ENCODE measurements around the gene PREB.
A peak's percentile ranks its signal among the peaks of the same experiment; 100 is the strongest.

Gene PREB

GRCh38 chr2:27137322-27137935 is 3.0 kb upstream of the PREB start:
- Histone ChIP-seq H3K27ac (ENCODE audit: low read depth, low read length) (no peak overlapping the region), H3K79me2 (ENCODE audit: control insufficient read depth, low read length) (peaks cover 20% of the 10 kb centered on the region), H3K4me3 (ENCODE audit: low read length) (no peak overlapping the region), H3K4me2 (ENCODE audit: low read length) (no peak overlapping the region), H3K36me3 (ENCODE audit: control insufficient read depth, low read length) (peaks cover 15% of the 10 kb centered on the region), H3K9me3 (ENCODE audit: control insufficient read depth, insufficient read depth, low read length) (no peaks in the 10 kb centered on the region), H3K4me1 (ENCODE audit: control insufficient read depth, low read length) (peaks cover 17% of the 10 kb centered on the region), H3K9me2 (replicated peaks; ENCODE audit: control insufficient read depth, low read length) (no peaks in the 10 kb centered on the region), H3F3A (ENCODE audit: control insufficient read depth, insufficient read depth) (no peaks in the 10 kb centered on the region), H4K20me1 (ENCODE audit: control insufficient read depth, insufficient read depth, low read depth, low read length) (no peaks in the 10 kb centered on the region; the same call in 1 of the 2 replicates), H3K27me3 (ENCODE audit: control insufficient read depth, low read length) (no peaks in the 10 kb centered on the region)
- TF ChIP-seq EZH2phosphoT487 (IDR thresholded peaks at IDR 0.05; ENCODE audit: borderline replicate concordance, low read length), result no peak
- no peak for TF ChIP-seq CTCF (IDR thresholded peaks at IDR 0.05; ENCODE audit: low read depth, low read length, poor library complexity, severe bottlenecking)

- Histone ChIP-seq H4K20me1 (ENCODE audit: control insufficient read depth, insufficient read depth, low read depth, low read length) (no peaks in the 10 kb centered on the region; the same call in 1 of the 2 replicates), H3K4me1 (ENCODE audit: control insufficient read depth, low read length) (peaks cover 17% of the 10 kb centered on the region), H3K27me3 (ENCODE audit: control insufficient read depth, low read length) (no peaks in the 10 kb centered on the region), H3F3A (ENCODE audit: control insufficient read depth, insufficient read depth) (no peaks in the 10 kb centered on the region), H3K79me2 (ENCODE audit: control insufficient read depth, low read length) (peaks cover 22% of the 10 kb centered on the region), H3K9me3 (ENCODE audit: control insufficient read depth, insufficient read depth, low read length) (no peaks in the 10 kb centered on the region), H3K9me2 (replicated peaks; ENCODE audit: control insufficient read depth, low read length) (no peaks in the 10 kb centered on the region), H3K4me2 (ENCODE audit: low read length) (no peak overlapping the region), H3K4me3 (ENCODE audit: low read length) (no peak overlapping the region), H3K27ac (ENCODE audit: low read depth, low read length) (no peak overlapping the region), H3K36me3 (ENCODE audit: control insufficient read depth, low read length) (peaks cover 22% of the 10 kb centered on the region)
- TF ChIP-seq EZH2phosphoT487 (IDR thresholded peaks at IDR 0.05; ENCODE audit: borderline replicate concordance, low read length) (no peak), CTCF (IDR thresholded peaks at IDR 0.05; ENCODE audit: low read depth, low read length, poor library complexity, severe bottlenecking) (no peak)
Measured at GRCh38 chr2:27136751-27137150, 2.3 kb upstream of the PREB start.

- peaks cover 34% of the 10 kb centered on the region for H3K36me3 ChIP-seq (ENCODE audit: control insufficient read depth, low read length)
- H3K9me3 ChIP-seq (ENCODE audit: control insufficient read depth, insufficient read depth, low read length), result no peaks in the 10 kb centered on the region
- no peak overlapping the region for H3K4me3 ChIP-seq (ENCODE audit: low read length)
- TF ChIP-seq EZH2phosphoT487 (IDR thresholded peaks at IDR 0.05; ENCODE audit: borderline replicate concordance, low read length), result no peak
- TF ChIP-seq CTCF (IDR thresholded peaks at IDR 0.05; ENCODE audit: low read depth, low read length, poor library complexity, severe bottlenecking), result no peak
- no peaks in the 10 kb centered on the region for H3F3A ChIP-seq (ENCODE audit: control insufficient read depth, insufficient read depth)
- H3K27ac ChIP-seq (ENCODE audit: low read depth, low read length), result no peak overlapping the region
- no peaks in the 10 kb centered on the region for H3K27me3 ChIP-seq (ENCODE audit: control insufficient read depth, low read length)
- H3K79me2 ChIP-seq (ENCODE audit: control insufficient read depth, low read length), result peaks cover 22% of the 10 kb centered on the region
- peaks cover 17% of the 10 kb centered on the region for H3K4me1 ChIP-seq (ENCODE audit: control insufficient read depth, low read length)
- no peaks in the 10 kb centered on the region; the same call in 1 of the 2 replicates for H4K20me1 ChIP-seq (ENCODE audit: control insufficient read depth, insufficient read depth, low read depth, low read length)
- H3K9me2 ChIP-seq (replicated peaks; ENCODE audit: control insufficient read depth, low read length), result no peaks in the 10 kb centered on the region
- peak overlapping the region; percentile 75; the same call in 1 of the 2 replicates for H3K4me2 ChIP-seq (ENCODE audit: low read length)
Measured at GRCh38 chr2:27135478-27135955, 1.1 kb upstream of the PREB start.
